Sigmoid colon (tissue), 4 donors: Measurements from ENCODE around the gene SIDT2.
"Not testable (repeated sequence)": the region's sequence is repeated elsewhere in the genome, so short reads cannot be mapped to it uniquely, and the experiment has no call there.

Experiments used
- POLR2A ChIP-seq, 2 donors: fragments of 450-650 bp; IDR thresholded peaks; one replicate each; pipeline ENCODE4 v1.6.1; 2016; ENCODE audit warnings: antibody characterized with exemption in 2 of 2, mild to moderate bottlenecking in 2 of 2, moderate library complexity in 2 of 2
- POLR2AphosphoS5 ChIP-seq, 4 donors: sonication (generic); formaldehyde crosslinking; IDR thresholded peaks; one replicate each; pipeline ENCODE4 v1.6.1; 2017; ENCODE audit warnings: antibody characterized with exemption in 4 of 4

DNA sequence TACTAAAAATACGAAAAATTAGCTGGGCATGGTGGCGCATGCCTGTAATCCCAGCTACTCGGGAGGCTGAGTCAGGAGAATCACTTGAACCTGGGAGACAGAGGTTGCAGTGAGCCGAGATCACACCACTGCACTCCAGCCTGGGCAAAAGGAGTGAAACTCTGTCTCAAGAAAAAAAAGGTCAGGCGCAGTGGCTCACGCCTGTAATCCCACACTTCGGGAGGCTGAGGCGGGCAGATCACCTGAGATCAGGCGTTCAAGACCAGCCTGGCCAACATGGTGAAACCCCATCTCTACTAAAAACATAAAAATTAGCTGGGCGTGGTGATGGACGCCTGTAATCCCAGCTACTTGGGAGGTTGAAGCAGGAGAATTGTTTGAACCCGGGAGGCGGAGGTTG lies 4.6 kb downstream of the SIDT2 start:
- not testable (repeated sequence) for TF ChIP-seq POLR2A, POLR2AphosphoS5 (IDR thresholded peaks at IDR 0.05)
